ENCODE data around the gene PLEKHA7. TPM values are rescaled to one million over a fixed set of nuclear protein-coding genes. Genes with fewer than 3 reads are reported as not detected.
"Not testable (repeated sequence)": the region's sequence is repeated elsewhere in the genome, so short reads cannot be mapped to it uniquely, and the experiment has no call there.

Gene PLEKHA7
- total and polyA plus RNA-seq, 2 donors from 2014 or later = 24.4 to 65.7 TPM

- H3K4me3 ChIP-seq (ENCODE audit: low read length in 3 of 3) = no peak overlapping the region
- no peak for FAIRE-seq
- no peaks in the 10 kb centered on the region for H3K36me3 ChIP-seq (ENCODE audit: control insufficient read depth in 2 of 3, insufficient read depth in 3 of 3, low read length in 3 of 3)
- no peaks in the 10 kb centered on the region for H3K27me3 ChIP-seq (ENCODE audit: control insufficient read depth, insufficient read depth, low read length)
- H3K9ac ChIP-seq (ENCODE audit: low read length in 3 of 3) = no peak overlapping the region
- no peaks in the 10 kb centered on the region for H3K9me3 ChIP-seq (ENCODE audit: control insufficient read depth in 2 of 3, insufficient read depth in 1 of 3, low read length in 3 of 3)
- TF ChIP-seq CTCF (IDR thresholded peaks at IDR 0.05; ENCODE audit: borderline replicate concordance, extremely low read depth, insufficient read depth) = no peak
- no peak overlapping the region for H3K27ac ChIP-seq (ENCODE audit: low read depth in 2 of 2, low read length in 2 of 2)
- DNase-seq = no peak
- intact Hi-C loops (cut with DNase I) = no loop called here
- H3K4me1 ChIP-seq (ENCODE audit: control insufficient read depth in 2 of 3, insufficient read depth in 2 of 3, low read depth in 1 of 3, low read length in 3 of 3) = peaks cover 2 to 24% (median 22%) of the 10 kb centered on the region in 3 donors
These were observed 104.7 kb downstream of the PLEKHA7 start for GRCh38 chr11:16909359-16910035.

GRCh38 chr11:16905375-16905774 is 108.8 kb downstream of the PLEKHA7 start:
- H3K27me3 ChIP-seq (ENCODE audit: control insufficient read depth, insufficient read depth, low read length) = no peaks in the 10 kb centered on the region
- H3K27ac ChIP-seq (ENCODE audit: low read depth in 2 of 2, low read length in 2 of 2) = no peak overlapping the region
- no peak for TF ChIP-seq CTCF (IDR thresholded peaks at IDR 0.05; ENCODE audit: borderline replicate concordance, extremely low read depth, insufficient read depth)
- H3K4me3 ChIP-seq (ENCODE audit: low read length in 3 of 3) = no peak overlapping the region
- FAIRE-seq (no peak), DNase-seq (no peak)
- H3K9ac ChIP-seq (ENCODE audit: low read length in 3 of 3) = no peak overlapping the region
- H3K36me3 ChIP-seq (ENCODE audit: control insufficient read depth in 2 of 3, insufficient read depth in 3 of 3, low read length in 3 of 3) = no peaks in the 10 kb centered on the region
- peaks cover 0 to 16% (median 8%) of the 10 kb centered on the region in 3 donors for H3K4me1 ChIP-seq (ENCODE audit: control insufficient read depth in 2 of 3, insufficient read depth in 2 of 3, low read depth in 1 of 3, low read length in 3 of 3)
- H3K9me3 ChIP-seq (ENCODE audit: control insufficient read depth in 2 of 3, insufficient read depth in 1 of 3, low read length in 3 of 3) = no peaks in the 10 kb centered on the region
- intact Hi-C loops (cut with DNase I) = no loop called here

- H3K27ac ChIP-seq (ENCODE audit: low read depth in 2 of 2, low read length in 2 of 2); FAIRE-seq; H3K27me3 ChIP-seq (ENCODE audit: control insufficient read depth, insufficient read depth, low read length); intact Hi-C loops (cut with DNase I); H3K4me3 ChIP-seq (ENCODE audit: low read length in 3 of 3); H3K9ac ChIP-seq (ENCODE audit: low read length in 3 of 3); H3K36me3 ChIP-seq (ENCODE audit: control insufficient read depth in 2 of 3, insufficient read depth in 3 of 3, low read length in 3 of 3); DNase-seq; H3K9me3 ChIP-seq (ENCODE audit: control insufficient read depth in 2 of 3, insufficient read depth in 1 of 3, low read length in 3 of 3): not testable (repeated sequence)
- H3K4me1 ChIP-seq (ENCODE audit: control insufficient read depth in 2 of 3, insufficient read depth in 2 of 3, low read depth in 1 of 3, low read length in 3 of 3) = peaks cover 0 to 16% (median 11%) of the 10 kb centered on the region in 3 donors
These were observed 109.5 kb downstream of the PLEKHA7 start for GRCh38 chr11:16904761-16905160.

- no peak for TF ChIP-seq CTCF (IDR thresholded peaks at IDR 0.05; ENCODE audit: borderline replicate concordance, extremely low read depth, insufficient read depth)
- H3K9ac ChIP-seq (ENCODE audit: low read length in 3 of 3) = no peak overlapping the region
- peaks cover 0 to 23% (median 18%) of the 10 kb centered on the region in 3 donors for H3K4me1 ChIP-seq (ENCODE audit: control insufficient read depth in 2 of 3, insufficient read depth in 2 of 3, low read depth in 1 of 3, low read length in 3 of 3)
- H3K36me3 ChIP-seq (ENCODE audit: control insufficient read depth in 2 of 3, insufficient read depth in 3 of 3, low read length in 3 of 3) = no peaks in the 10 kb centered on the region
- no peak overlapping the region for H3K27ac ChIP-seq (ENCODE audit: low read depth in 2 of 2, low read length in 2 of 2)
- no peak for FAIRE-seq
- no peaks in the 10 kb centered on the region for H3K27me3 ChIP-seq (ENCODE audit: control insufficient read depth, insufficient read depth, low read length)
- no peak for DNase-seq
- H3K4me3 ChIP-seq (ENCODE audit: low read length in 3 of 3) = no peak overlapping the region
- intact Hi-C loops (cut with DNase I) = no loop called here
- H3K9me3 ChIP-seq (ENCODE audit: control insufficient read depth in 2 of 3, insufficient read depth in 1 of 3, low read length in 3 of 3) = no peaks in the 10 kb centered on the region
These were observed 111.3 kb downstream of the PLEKHA7 start for GRCh38 chr11:16902781-16903378.
